Measurements from ENCODE around the gene APOE.
"Not testable (repeated sequence)": the region's sequence is repeated elsewhere in the genome, so short reads cannot be mapped to it uniquely, and the experiment has no call there.

Gene APOE

DNA sequence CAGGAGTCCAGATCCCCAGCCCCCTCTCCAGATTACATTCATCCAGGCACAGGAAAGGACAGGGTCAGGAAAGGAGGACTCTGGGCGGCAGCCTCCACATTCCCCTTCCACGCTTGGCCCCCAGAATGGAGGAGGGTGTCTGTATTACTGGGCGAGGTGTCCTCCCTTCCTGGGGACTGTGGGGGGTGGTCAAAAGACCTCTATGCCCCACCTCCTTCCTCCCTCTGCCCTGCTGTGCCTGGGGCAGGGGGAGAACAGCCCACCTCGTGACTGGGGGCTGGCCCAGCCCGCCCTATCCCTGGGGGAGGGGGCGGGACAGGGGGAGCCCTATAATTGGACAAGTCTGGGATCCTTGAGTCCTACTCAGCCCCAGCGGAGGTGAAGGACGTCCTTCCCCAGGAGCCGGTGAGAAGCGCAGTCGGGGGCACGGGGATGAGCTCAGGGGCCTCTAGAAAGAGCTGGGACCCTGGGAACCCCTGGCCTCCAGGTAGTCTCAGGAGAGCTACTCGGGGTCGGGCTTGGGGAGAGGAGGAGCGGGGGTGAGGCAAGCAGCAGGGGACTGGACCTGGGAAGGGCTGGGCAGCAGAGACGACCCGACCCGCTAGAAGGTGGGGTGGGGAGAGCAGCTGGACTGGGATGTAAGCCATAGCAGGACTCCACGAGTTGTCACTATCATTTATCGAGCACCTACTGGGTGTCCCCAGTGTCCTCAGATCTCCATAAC, at the start of gene APOE:
Gene APOE (plus strand): TSS at position 360 of the 724 bp plus-strand sequence. CDS start 829 bp downstream, outside the sequence.
- DNase-seq (ENCODE audit: low read depth in 1 of 2, low spot score in 1 of 2) = no peak

DNA sequence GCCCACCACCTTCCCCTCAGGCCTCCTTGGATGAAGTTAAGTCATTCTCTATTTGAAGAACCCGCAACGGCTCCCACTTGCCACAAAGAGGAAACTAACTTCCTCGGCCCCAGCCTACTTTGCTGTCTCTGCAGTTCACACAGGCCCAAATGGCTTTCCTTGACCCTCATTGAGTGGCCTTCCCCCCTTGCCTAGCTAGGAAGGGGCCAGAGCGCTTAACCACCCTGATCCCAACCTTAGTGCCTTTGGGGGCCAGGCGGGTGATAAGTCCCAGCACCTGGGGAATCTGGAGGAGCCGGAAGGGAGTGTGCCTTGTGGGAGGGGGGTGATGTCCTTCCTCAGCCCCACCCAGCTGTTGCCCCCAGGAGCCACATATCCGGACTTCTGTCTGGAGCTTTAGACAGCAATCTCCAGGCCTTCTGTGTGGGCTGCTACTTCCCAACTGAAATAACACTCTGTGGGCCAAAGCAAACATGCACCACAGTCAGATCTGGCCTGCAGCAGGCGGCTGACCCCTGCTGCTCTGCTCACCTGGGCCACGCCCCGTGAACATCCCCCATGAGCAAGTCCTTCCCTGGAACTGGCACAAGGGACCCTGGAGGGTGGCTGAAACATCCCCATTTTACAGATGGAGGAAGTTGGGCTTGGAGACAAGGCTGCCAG, 49.0 kb upstream of the APOE start:
- DNase-seq (ENCODE audit: low read depth in 1 of 2, low spot score in 1 of 2) = no peak

GRCh38 chr19:44857837-44858236, 47.8 kb upstream of the APOE start:
- DNase-seq (ENCODE audit: low read depth in 1 of 2, low spot score in 1 of 2) = no peak

DNA sequence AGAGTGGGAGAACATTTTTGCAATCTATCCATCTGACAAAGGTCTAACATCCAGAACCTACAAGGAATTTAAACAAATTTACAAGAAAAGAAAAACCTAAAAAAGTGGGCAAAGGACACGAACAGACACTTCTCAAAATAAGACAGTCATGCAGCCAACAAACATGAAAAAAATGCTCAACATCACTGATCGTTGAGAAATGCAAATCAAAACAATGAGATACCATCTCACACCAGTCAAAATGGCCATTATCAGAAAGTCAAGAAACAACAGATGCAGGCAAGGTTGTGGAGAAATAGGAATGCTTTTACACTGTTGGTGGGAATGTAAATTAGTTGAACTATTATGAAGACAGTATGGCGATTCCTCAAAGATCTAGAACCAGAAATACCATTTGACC, 44.0 kb upstream of the APOE start:
- not testable (repeated sequence) for DNase-seq (ENCODE audit: low read depth in 1 of 2, low spot score in 1 of 2)

DNA sequence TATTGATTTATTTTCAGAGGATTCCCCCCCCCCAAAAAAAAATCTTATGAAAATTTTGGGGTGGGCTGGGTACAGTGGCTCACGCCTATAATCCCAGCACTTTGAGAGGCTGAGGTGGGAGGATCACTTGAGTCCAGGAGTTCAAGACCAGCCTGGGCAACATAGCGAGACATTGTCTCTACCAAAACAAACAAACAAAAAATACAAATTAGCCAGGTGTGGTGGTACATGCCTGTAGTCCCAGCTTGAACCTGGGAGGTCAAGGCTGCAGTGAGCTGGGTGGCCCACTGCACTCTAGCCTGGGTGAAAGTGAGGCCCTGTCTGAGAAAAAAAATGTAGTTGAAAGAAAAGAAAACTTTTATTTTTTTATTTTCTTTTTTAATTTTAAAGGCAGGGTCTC, 41.6 kb upstream of the APOE start:
- no peak for DNase-seq (ENCODE audit: low read depth in 1 of 2, low spot score in 1 of 2)

GRCh38 chr19:44865196-44865767, 40.3 kb upstream of the APOE start:
- DNase-seq (ENCODE audit: low read depth in 1 of 2, low spot score in 1 of 2) = no peak

DNA sequence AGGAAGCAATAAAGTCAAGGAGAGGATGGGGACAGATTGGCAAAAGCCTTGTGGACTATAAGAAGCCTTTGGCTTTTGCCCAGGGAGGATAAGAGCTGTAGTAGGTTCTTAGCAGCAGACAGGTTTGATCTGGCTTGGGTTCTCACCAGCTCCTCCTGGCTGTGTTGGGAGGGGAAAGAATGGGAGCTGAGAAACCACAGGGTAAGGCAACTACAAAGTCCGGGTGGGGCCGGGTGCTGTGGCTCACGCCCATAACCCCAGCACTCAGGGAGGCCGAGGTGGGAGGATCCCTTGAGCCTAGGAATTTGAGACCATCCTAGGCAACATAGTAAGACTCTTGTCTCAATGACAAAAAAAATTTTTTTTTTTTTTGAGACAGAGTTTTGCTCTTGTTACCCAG, 38.9 kb upstream of the APOE start:
- no peak for DNase-seq (ENCODE audit: low read depth in 1 of 2, low spot score in 1 of 2)

DNA sequence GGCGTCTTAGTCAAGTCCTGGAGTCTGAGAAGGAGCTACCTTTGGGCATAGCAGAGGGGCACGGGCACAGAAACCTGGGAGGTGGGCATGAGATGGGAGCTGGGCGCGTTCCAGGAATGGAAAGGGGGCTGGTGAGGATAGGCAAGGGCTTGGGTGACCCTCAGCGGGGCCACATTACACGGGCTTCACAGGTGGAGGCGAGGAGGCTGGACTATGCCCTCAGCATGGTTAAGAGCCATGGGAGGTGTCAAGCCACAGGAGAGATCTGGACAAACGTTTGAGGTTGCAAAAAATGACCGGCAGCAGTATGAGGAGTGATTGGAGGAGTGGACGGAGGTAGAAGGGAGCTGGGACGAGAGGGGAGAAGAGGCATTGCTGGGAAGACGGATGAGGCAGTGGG, 38.0 kb upstream of the APOE start:
- no peak for DNase-seq (ENCODE audit: low read depth in 1 of 2, low spot score in 1 of 2)

DNA sequence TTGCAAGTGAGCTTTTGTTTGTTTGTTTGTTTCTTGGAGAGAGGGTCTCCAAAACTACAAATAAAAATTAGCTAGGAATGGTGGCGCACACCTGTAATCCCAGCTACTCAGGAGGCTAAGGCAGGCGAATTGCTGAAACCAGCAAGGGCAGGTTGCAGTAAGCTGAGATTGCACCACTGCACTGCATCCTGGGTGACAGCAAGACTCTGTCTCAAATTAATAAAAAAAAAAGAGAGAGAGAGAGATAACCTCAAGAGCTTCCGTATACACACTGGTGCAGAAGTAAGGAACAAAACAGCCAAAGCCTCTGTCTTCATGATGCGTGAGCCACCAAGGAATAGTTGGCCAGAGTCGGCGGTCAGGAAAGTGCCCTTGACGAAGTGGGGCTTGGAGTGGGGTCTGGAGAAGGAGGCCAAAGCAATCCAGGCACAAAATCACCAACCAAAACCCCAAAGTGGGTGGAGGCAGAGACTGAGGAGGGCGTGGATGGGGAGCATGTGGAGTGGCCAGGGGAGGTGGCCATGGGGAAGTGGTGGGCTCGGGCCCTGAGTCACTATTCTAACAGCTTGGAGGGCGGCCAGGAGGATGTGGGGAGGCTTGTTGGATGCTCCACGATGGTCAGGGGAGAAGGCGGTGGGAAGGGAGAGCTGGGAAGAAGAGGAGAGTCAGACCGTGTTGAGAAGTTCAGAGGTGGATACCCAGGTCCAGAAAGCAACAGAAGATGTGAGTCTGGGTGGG, 35.7 kb upstream of the APOE start:
- DNase-seq (ENCODE audit: low read depth in 1 of 2, low spot score in 1 of 2) = no peak

DNA sequence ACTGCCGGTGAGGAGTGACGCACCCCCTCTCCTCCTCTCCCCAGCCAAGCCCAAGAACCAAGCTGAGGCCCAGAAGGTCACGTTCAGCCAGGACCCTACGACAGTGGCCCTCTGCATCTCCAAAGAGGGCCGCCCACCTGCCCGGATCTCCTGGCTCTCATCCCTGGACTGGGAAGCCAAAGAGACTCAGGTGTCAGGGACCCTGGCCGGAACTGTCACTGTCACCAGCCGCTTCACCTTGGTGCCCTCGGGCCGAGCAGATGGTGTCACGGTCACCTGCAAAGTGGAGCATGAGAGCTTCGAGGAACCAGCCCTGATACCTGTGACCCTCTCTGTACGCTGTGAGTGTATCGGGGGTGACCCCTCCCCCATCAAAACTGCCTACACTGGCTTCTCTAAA, 33.8 kb upstream of the APOE start:
- DNase-seq (ENCODE audit: low read depth in 1 of 2, low spot score in 1 of 2) = no peak

GRCh38 chr19:44872661-44873060, 32.9 kb upstream of the APOE start:
- DNase-seq (ENCODE audit: low read depth in 1 of 2, low spot score in 1 of 2) = no peak

DNA sequence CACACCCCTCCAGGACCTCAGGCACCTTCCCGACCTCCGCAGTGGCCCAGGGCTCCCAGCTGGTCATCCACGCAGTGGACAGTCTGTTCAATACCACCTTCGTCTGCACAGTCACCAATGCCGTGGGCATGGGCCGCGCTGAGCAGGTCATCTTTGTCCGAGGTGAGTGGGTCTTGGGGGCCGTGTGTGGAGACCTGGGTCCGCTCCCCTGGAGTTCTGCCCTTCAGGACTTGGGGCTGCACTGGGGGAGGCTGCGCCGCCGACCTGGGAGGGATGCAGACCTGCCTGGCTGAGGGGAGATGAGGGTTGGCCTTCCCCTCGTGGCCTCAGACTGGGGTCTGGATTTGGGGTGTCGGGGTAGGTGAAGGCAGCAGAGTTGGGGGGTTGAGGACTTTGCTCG, 31.3 kb upstream of the APOE start:
- DNase-seq (ENCODE audit: low read depth in 1 of 2, low spot score in 1 of 2) = no peak

DNA sequence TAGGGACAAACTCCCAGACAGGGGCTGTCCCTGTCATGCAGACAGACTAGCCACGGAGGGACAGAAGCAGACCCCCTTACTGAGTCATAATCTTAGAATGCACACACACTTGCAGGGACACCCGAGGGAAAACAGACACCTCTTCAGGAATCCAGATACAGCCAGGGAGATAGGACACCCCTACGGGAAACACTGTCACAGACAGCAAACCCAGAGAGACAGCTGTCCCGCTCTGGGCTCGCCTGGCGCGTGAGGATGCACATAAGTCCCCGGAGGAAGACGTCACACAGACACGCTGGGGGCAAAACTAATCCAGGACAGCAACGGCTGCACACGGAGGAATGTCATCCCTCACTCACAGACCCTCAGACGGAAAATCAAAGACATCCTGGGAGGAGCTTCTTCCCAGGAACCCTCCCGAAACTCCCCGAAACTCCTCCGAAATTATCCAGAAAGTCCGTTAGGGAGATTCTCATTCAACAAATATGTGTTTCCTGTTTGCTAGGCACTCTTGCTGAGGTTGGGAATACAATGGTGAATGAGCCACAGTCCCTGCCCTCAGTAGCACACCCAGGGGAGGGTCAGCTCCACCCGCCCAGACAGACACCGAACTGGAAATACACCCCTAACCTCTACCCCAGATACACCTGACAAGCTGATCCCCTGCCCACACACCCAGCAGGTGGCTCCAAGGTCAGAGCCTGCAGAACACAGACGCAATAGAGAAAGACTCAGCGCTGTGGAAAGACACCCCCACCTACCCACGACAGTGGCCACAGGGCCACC, 29.7 kb upstream of the APOE start:
- no peak for DNase-seq (ENCODE audit: low read depth in 1 of 2, low spot score in 1 of 2)

- DNase-seq (ENCODE audit: low read depth in 1 of 2, low spot score in 1 of 2) = no peak
These were observed 28.6 kb upstream of the APOE start for GRCh38 chr19:44876930-44877535.

GRCh38 chr19:44878120-44878865, 27.3 kb upstream of the APOE start:
- DNase-seq (ENCODE audit: low read depth in 1 of 2, low spot score in 1 of 2) = no peak

- DNase-seq (ENCODE audit: low read depth in 1 of 2, low spot score in 1 of 2) = no peak
These were observed 26.1 kb upstream of the APOE start for GRCh38 chr19:44879309-44880065.

- no peak for DNase-seq (ENCODE audit: low read depth in 1 of 2, low spot score in 1 of 2)
These were observed 23.5 kb upstream of the APOE start for GRCh38 chr19:44882063-44882462.

- not testable (repeated sequence) for DNase-seq (ENCODE audit: low read depth in 1 of 2, low spot score in 1 of 2)
These were observed 22.8 kb upstream of the APOE start for GRCh38 chr19:44882619-44883397.

Data from activated T-helper 1 cell treated with anti-CD3 and anti-CD28 coated beads, Interleukin-2, amount 50 U/mL, for 16 hours (primary cell).